Epithelial cell of proximal tubule (primary cell): ENCODE results near the gene ISCU. TPM values are rescaled to one million over a fixed set of nuclear protein-coding genes. Genes with fewer than 3 reads are reported as not detected.

Source experiments
- DNase-seq: peaks from one replicate; pipeline ENCODE4 v3.0.0-alpha.2; 2011; ENCODE audit warnings: low read depth
- H3K4me3 ChIP-seq: 2 replicates; pipeline ENCODE4 v1.5.1; 2011; ENCODE audit warnings: low read depth, mild to moderate bottlenecking, low read length
- CTCF ChIP-seq: conservative IDR thresholded peaks from 2 replicates; pipeline ENCODE4 v1.5.1; 2012; ENCODE audit warnings: low read depth, mild to moderate bottlenecking, low read length
- total RNA-seq: library from RNA; depleted of rRNA; stranded (reverse); fragments of >200 nt; gene quantifications from 2 replicates; pipeline ENCODE4 v1.2.3, GENCODE V29; 2015

The ISCU gene
- total RNA-seq, 1 donor from 2014 or later: 128 TPM

GRCh38 chr12:108575199-108575912 is 13.0 kb downstream of the ISCU start:
- TF ChIP-seq CTCF: no peak
- no peak for DNase-seq
- H3K4me3 ChIP-seq: no peak overlapping the region

GRCh38 chr12:108576660-108577234 is 14.4 kb downstream of the ISCU start:
- no peak for TF ChIP-seq CTCF
- H3K4me3 ChIP-seq: no peak overlapping the region
- no peak for DNase-seq

GRCh38 chr12:108577458-108577857 is 15.1 kb downstream of the ISCU start:
- TF ChIP-seq CTCF: no peak
- no peak overlapping the region for H3K4me3 ChIP-seq
- DNase-seq: no peak

GRCh38 chr12:108578264-108578663 is 15.9 kb downstream of the ISCU start:
- DNase-seq: no peak
- TF ChIP-seq CTCF: no peak
- H3K4me3 ChIP-seq: no peak overlapping the region

GRCh38 chr12:108578813-108579212 is 16.4 kb downstream of the ISCU start:
- no peak for TF ChIP-seq CTCF
- no peak for DNase-seq
- H3K4me3 ChIP-seq: no peak overlapping the region

GRCh38 chr12:108580531-108580930 is 18.1 kb downstream of the ISCU start:
- TF ChIP-seq CTCF: no peak
- H3K4me3 ChIP-seq: no peak overlapping the region
- DNase-seq: no peak
